ENCODE data around the gene CCDC116.
A peak's percentile ranks its signal among the peaks of the same experiment; 100 is the strongest.

GRCh38 chr22:21657360-21658032 is 24.9 kb downstream of the CCDC116 start:
- TF ChIP-seq CTCF (IDR thresholded peaks at IDR 0.05) (peak in 1 of 2 donors; percentile 6), POLR2A (IDR thresholded peaks at IDR 0.05) (no peak), POLR2AphosphoS5 (IDR thresholded peaks at IDR 0.05) (no peak), EP300 (IDR thresholded peaks at IDR 0.05) (no peak)
